ENCODE data around the gene DNASE1L1. TPM values are rescaled to one million over a fixed set of nuclear protein-coding genes. Genes with fewer than 3 reads are reported as not detected.
A peak's percentile ranks its signal among the peaks of the same experiment; 100 is the strongest.

DNASE1L1 gene
- total RNA-seq, 1 experiment from 2014 or later = 46.1 TPM

DNA sequence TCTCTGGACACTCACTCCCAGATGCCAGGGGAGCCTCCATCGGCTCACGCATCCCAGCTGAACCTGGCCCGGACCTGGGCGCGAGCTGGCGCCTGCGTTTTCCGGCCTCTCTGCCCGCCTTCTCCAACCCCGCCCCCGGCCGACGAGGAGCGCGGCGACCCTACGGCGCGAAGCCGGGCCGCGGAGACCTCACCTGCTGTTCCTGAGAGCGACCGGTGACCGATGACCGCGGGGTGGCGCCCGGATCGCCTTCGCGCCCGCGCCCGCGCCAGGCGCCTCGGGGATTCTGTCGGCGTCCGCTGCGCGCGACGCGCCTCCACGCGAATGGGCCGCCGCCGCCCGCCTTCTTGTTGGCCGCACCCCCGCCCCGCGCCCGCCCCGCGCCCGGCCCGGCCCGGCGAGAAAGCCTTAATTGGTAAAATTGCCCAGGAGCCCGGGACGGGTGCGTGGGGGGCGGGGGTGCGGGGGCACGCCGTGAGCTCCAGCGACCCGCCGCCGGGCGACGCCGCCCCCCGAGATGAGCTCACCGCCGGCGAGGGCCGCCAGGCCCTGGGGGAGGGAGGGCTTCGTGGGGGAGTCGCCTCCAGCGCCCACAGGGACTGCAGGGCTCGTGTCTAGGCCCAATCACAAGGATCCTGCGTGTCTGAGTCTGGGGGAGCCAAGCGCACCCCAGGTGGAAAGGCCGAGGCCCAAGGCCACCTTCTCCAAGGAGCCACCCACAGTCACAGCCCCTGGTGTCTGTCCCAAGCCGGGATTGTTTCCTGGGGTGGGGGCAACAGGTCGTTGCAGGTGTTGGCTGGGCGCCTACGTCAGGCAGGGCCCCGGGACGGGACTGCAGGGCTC is 34.5 kb downstream of the DNASE1L1 start, which contains the start of gene FLNA:
FLNA (minus strand) TSS at position 322 of the 843 bp plus-strand sequence. CDS start 3,389 bp downstream, outside the sequence.
- in situ Hi-C loops (cut with HindIII; ENCODE audit: low pct_unique_long_range_greater_than_20kb, low sequenced_read_pairs) = no loop called here

GRCh38 chrX:154373340-154374306 is 35.4 kb downstream of the DNASE1L1 start:
- in situ Hi-C loops (cut with HindIII; ENCODE audit: low pct_unique_long_range_greater_than_20kb, low sequenced_read_pairs) = no loop called here
- peak; percentile 83 for DNase-seq (ENCODE audit: low read depth)

More for the DNA sequence above, 34.5 kb downstream of the DNASE1L1 start, which contains the start of gene FLNA:
- peak; percentile 52 for DNase-seq (ENCODE audit: low read depth)

DNA sequence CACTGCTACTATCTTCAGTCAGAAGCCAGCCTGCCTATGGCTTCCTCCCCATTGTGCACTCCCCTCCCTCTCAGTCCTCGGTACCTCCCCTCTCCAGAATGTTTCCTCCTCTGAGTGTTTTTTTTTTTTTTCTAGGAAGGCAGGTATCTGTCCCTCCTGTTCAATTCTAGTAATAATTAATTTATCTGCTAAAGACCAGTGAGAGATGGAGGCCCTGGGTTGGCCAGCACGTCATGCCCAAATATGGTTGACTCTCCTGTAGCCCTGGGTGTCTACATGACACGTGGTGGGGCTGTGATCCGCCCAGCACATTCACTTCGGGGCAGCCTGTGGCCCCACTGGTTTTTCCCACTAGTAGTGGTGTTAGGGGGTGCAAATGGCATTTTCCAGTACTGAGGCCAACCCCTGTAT is 36.4 kb downstream of the DNASE1L1 start:
- peak; percentile 89 for DNase-seq (ENCODE audit: low read depth)
- in situ Hi-C loops (cut with HindIII; ENCODE audit: low pct_unique_long_range_greater_than_20kb, low sequenced_read_pairs) = no loop called here

DNA sequence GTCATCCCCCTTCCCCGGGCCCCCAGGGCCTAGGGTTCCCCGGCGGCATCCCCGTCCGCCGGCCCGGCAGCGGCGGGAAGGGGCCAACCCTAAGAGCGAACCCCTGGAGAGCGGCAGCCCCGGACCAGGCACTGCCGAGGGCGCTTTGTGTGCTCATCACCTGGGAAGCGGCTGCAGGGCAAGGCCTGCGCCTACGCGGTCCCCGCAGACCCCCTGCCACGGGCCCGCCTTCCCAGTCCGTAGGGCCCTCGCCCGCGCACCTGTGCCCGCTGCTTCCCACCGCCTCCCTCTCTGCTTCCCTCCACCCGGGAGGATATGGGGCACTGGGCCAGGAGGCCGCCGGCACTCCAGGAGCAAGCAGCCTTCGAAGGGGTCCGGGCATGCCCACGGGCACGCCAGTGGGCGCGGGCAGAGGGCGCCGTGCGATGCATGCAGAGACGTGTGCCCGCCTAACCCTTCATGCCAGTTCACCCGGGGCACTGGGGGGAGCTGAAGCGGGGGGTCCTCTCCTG is 37.2 kb downstream of the DNASE1L1 start:
- no peak for DNase-seq (ENCODE audit: low read depth)
- in situ Hi-C loops (cut with HindIII; ENCODE audit: low pct_unique_long_range_greater_than_20kb, low sequenced_read_pairs) = no loop called here

DNA sequence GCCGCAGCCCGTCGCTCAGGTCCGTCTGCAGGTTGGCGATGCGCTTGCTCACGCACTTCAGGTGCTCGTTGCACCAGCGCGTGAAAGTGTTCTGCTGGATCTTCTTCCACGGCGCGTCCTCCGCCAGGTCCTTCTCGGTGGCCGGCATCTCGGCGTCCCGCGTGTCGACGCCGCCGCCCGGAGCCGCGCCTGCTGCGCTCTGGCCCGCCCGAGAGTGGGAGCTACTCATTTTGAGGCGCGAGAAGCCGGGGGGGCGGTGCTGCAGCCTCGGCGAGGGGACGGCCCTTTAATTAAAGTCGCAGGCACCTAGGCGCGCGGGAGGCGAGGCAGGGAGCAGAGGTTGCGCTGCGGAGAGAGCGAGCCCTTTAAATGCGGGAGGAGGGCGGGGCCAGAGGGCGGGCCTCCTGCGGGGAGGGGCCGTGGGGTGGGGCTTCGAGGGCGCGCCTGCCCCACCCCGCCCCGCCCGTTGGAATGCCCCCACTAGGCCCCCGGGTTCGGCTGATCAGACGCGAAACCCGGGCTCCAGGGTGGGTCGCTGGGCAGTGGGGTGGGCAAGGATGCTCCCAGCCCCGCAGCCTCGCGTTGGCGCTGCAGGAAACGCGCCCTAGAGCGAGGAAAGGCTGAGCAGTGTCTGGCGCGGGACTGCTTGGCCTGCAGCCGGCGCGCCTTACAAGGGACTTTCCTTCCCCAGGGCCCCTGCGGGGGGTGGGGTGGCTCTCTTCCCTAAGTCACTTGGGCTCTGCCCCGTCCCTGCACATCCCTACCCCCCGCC is 37.9 kb downstream of the DNASE1L1 start:
- in situ Hi-C loops (cut with HindIII; ENCODE audit: low pct_unique_long_range_greater_than_20kb, low sequenced_read_pairs) = no loop called here
- DNase-seq (ENCODE audit: low read depth) = peak; percentile 88

DNA sequence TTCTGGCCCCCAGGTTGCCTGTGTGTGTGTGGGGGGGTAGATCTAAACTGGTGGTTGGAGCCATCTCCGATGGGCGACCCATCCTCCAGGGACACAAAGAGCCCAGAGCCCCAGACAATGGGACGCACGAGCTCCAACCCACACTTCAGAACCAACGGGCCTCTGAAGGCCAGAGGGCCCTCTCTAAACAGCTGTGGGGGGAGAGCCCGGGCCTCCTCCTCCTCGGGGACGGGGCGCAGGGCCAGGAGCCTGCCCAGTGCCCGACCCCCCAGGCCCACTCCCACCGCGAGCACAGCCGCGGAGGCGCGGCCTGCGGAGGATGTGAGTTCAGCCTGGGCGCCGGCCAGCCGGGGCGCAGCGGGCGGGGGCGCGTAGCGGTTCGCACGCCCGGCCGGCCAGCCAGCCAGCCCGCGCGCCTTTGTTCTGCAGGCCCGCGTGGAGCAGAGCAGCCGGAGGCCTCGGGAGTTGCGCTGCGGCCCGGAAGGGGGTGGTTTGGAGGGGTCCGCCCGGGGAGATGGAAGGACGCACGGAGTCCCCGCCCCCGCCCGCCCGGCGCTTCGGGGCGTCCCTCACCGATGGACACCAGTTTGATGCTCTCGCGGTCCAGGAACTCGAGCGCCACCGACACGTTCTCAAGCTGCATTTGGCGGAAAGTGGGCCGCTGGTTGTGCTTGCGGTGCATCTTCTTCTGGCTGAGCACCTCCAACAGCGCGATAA is 38.6 kb downstream of the DNASE1L1 start:
- no peak for DNase-seq (ENCODE audit: low read depth)
- in situ Hi-C loops (cut with HindIII; ENCODE audit: low pct_unique_long_range_greater_than_20kb, low sequenced_read_pairs) = no loop called here

GRCh38 chrX:154369449-154370299 is 39.4 kb downstream of the DNASE1L1 start:
- DNase-seq (ENCODE audit: low read depth) = peak; percentile 95
- in situ Hi-C loops (cut with HindIII; ENCODE audit: low pct_unique_long_range_greater_than_20kb, low sequenced_read_pairs) = no loop called here

DNA sequence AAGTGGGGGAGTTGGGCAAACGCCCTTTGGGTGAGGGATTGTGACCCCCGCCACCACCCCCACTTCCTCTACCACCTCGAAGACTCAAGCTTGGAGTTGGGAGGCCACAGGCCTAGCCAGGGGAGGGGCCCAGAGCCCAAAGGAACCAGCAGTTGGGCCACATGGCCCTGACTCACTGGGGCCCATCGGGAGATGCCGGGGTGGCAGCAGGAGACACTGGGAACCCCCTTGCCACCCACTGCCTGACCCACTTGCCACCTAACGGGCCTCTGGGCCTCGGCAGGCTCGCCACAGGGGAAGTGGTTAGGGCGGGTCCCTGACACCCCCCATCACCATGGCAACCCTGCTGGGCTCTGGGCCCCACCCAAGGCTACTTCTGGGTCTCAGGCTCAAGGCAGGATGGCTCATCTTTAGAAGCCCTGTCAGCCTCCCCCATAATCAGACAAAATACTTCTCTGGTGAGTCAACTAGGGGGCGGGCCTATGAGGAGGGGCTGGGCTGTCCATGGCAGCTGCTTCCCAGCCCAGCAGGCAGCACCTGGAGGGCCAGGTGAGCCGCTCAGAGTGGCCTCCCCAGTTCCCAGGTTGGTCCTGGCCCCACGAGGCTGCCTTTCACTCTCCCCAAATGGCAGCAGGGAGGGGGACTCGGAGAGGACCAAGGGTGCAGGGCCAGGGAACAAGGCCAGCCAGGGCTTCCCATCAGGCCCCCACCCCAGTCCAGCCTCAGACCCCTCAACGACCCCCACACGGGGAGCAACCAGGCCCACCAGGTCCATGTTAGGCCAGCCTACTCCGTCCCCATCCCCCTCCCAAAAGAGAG is 40.2 kb downstream of the DNASE1L1 start:
- DNase-seq (ENCODE audit: low read depth) = peak; percentile 90

DNA sequence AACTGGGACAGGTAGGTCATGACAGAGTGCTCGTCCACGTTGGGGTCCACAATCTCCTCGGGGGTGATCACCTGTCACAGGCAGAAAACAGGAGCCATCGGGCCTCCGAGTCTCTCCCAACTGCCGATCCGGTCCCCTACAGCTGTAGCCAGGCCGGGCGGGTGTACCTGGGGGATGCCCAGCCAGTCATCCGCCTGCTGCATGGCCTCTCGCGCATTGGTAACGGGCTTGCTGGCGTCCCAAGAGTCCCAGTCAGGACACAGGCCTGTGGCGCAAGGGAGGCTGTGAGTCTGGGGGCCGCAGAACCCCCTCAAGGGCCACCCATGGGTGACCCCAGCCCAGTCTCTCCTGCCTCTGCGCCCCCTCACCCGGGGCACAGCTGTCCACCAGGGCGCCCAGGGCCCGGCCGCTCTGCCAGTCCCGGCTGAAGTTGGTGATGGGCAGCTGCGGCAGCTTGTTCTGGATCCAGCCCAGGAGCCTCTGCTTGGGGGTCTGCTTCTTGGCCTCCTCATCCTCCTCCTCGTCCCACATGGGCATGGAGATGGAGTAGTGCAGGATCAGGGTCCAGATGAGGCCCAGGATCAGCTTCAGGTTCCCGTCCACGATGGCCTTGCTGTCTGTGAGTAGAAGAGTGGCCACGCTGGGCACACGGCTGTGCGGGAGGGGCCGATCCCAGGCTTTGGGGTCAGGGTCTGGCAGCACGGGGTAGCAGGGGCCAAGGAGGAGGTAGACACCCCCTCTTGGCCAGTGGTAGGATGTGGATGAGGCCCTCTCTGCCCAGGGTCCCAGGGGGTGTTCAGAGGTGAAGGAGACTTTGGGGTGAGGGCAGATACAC is 41.4 kb downstream of the DNASE1L1 start:
- in situ Hi-C loops (cut with HindIII; ENCODE audit: low pct_unique_long_range_greater_than_20kb, low sequenced_read_pairs) = no loop called here
- no peak for DNase-seq (ENCODE audit: low read depth)

More for the DNA sequence above, 40.2 kb downstream of the DNASE1L1 start:
- in situ Hi-C loops (cut with HindIII; ENCODE audit: low pct_unique_long_range_greater_than_20kb, low sequenced_read_pairs) = no loop called here

- no peak for DNase-seq (ENCODE audit: low read depth)
- in situ Hi-C loops (cut with HindIII; ENCODE audit: low pct_unique_long_range_greater_than_20kb, low sequenced_read_pairs) = no loop called here
Measured at GRCh38 chrX:154366666-154367055, 42.4 kb downstream of the DNASE1L1 start.

DNA sequence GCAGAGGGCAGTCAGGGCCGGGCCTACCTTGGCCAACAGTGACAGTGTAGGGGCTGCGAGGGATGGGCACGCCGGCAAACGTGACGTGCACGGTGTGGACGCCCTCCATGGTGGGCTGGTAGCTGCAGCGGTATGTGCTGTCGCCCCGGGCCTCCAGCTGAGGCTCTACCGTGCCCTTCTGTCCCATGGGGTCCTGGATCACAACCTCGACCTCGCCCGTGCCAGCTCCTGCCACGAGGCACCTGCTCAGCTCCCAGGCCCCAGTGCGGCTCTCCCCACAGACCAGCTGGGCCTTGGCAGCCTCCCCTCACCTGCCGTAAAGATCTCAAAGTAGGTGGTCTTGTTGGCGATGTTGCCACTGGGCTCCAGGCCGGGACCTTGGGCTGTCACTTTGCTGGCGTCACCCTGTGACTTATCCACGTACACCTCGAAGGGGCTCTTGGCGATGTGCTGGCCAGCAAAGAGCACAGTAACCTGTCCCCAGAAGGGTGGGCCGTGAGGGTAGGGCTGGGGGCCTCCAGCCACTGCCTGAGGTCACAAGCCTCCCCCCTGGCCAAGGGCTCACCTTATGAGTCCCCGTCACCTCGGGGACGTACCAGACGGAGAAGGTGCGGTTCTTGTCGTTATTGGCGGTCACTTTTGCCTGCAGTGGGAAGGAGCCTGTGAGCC is 42.9 kb downstream of the DNASE1L1 start:
- in situ Hi-C loops (cut with HindIII; ENCODE audit: low pct_unique_long_range_greater_than_20kb, low sequenced_read_pairs) = no loop called here
- no peak for DNase-seq (ENCODE audit: low read depth)

- no peak for DNase-seq (ENCODE audit: low read depth)
- in situ Hi-C loops (cut with HindIII; ENCODE audit: low pct_unique_long_range_greater_than_20kb, low sequenced_read_pairs) = no loop called here
Measured at GRCh38 chrX:154365052-154365600, 43.9 kb downstream of the DNASE1L1 start.

- in situ Hi-C loops (cut with HindIII; ENCODE audit: low pct_unique_long_range_greater_than_20kb, low sequenced_read_pairs) = no loop called here
- no peak for DNase-seq (ENCODE audit: low read depth)
Measured at GRCh38 chrX:154363706-154364439, 45.2 kb downstream of the DNASE1L1 start.

Data from Caki2 (cell line).